ENCODE data around the gene THAP5. TPM values are rescaled to one million over a fixed set of nuclear protein-coding genes. Genes with fewer than 3 reads are reported as not detected.

Gene THAP5
- total RNA-seq, 1 donor from 2014 or later: 28.2 TPM

- no peaks in the 10 kb centered on the region for H3K4me1 Mint-ChIP-seq
- TF ChIP-seq, protein P1, sequence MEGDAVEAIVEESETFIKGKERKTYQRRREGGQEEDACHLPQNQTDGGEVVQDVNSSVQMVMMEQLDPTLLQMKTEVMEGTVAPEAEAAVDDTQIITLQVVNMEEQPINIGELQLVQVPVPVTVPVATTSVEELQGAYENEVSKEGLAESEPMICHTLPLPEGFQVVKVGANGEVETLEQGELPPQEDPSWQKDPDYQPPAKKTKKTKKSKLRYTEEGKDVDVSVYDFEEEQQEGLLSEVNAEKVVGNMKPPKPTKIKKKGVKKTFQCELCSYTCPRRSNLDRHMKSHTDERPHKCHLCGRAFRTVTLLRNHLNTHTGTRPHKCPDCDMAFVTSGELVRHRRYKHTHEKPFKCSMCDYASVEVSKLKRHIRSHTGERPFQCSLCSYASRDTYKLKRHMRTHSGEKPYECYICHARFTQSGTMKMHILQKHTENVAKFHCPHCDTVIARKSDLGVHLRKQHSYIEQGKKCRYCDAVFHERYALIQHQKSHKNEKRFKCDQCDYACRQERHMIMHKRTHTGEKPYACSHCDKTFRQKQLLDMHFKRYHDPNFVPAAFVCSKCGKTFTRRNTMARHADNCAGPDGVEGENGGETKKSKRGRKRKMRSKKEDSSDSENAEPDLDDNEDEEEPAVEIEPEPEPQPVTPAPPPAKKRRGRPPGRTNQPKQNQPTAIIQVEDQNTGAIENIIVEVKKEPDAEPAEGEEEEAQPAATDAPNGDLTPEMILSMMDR (conservative IDR thresholded peaks at IDR 0.05): no peak
- H3K4me3 Mint-ChIP-seq: no peak overlapping the region
- no peak for DNase-seq (ENCODE audit: low read depth, low spot score)
- H3K27me3 Mint-ChIP-seq (ENCODE audit: low read depth): no peaks in the 10 kb centered on the region
- peaks cover 2% of the 10 kb centered on the region for H3K9me3 Mint-ChIP-seq
- H3K27ac Mint-ChIP-seq (ENCODE audit: unreplicated experiment): no peak overlapping the region
- peaks cover 4% of the 10 kb centered on the region for H3K36me3 Mint-ChIP-seq (ENCODE audit: low read depth)
Measured at GRCh38 chr7:108537229-108537628, 32.3 kb downstream of the THAP5 start.

GRCh38 chr7:108535744-108536143 is 33.8 kb downstream of the THAP5 start:
- peaks cover 2% of the 10 kb centered on the region for H3K9me3 Mint-ChIP-seq
- no peak overlapping the region for H3K4me3 Mint-ChIP-seq
- H3K27ac Mint-ChIP-seq (ENCODE audit: unreplicated experiment): no peak overlapping the region
- DNase-seq (ENCODE audit: low read depth, low spot score): no peak
- H3K4me1 Mint-ChIP-seq: no peaks in the 10 kb centered on the region
- H3K36me3 Mint-ChIP-seq (ENCODE audit: low read depth): peaks cover 4% of the 10 kb centered on the region
- H3K27me3 Mint-ChIP-seq (ENCODE audit: low read depth): no peaks in the 10 kb centered on the region
- TF ChIP-seq, protein P1 (conservative IDR thresholded peaks at IDR 0.05): no peak

- Mint-ChIP-seq H3K4me3 (no peak overlapping the region), H3K27ac (ENCODE audit: unreplicated experiment) (no peak overlapping the region), H3K36me3 (ENCODE audit: low read depth) (peaks cover 4% of the 10 kb centered on the region), H3K27me3 (ENCODE audit: low read depth) (no peaks in the 10 kb centered on the region), H3K9me3 (peaks cover 2% of the 10 kb centered on the region), H3K4me1 (no peaks in the 10 kb centered on the region)
- TF ChIP-seq, protein P1 (conservative IDR thresholded peaks at IDR 0.05): no peak
- DNase-seq (ENCODE audit: low read depth, low spot score): no peak
Measured at GRCh38 chr7:108535257-108535656, 34.2 kb downstream of the THAP5 start.

GRCh38 chr7:108533712-108534111 is 35.8 kb downstream of the THAP5 start:
- no peak overlapping the region for H3K4me3 Mint-ChIP-seq

GRCh38 chr7:108529341-108529740 is 40.2 kb downstream of the THAP5 start:
- no peaks in the 10 kb centered on the region for H3K27me3 Mint-ChIP-seq (ENCODE audit: low read depth)
- peaks cover 16% of the 10 kb centered on the region for H3K4me1 Mint-ChIP-seq
- DNase-seq (ENCODE audit: low read depth, low spot score): no peak
- no peaks in the 10 kb centered on the region for H3K36me3 Mint-ChIP-seq (ENCODE audit: low read depth)
- no peak overlapping the region for H3K27ac Mint-ChIP-seq (ENCODE audit: unreplicated experiment)
- H3K4me3 Mint-ChIP-seq: no peak overlapping the region
- TF ChIP-seq, protein P1 (conservative IDR thresholded peaks at IDR 0.05): no peak
- H3K9me3 Mint-ChIP-seq: no peaks in the 10 kb centered on the region

More at GRCh38 chr7:108533712-108534111, 35.8 kb downstream of the THAP5 start:
- H3K9me3 Mint-ChIP-seq: no peaks in the 10 kb centered on the region
- H3K4me1 Mint-ChIP-seq: peaks cover 4% of the 10 kb centered on the region
- no peak overlapping the region for H3K27ac Mint-ChIP-seq (ENCODE audit: unreplicated experiment)
- H3K27me3 Mint-ChIP-seq (ENCODE audit: low read depth): no peaks in the 10 kb centered on the region
- no peak for DNase-seq (ENCODE audit: low read depth, low spot score)
- TF ChIP-seq, protein P1 (conservative IDR thresholded peaks at IDR 0.05): no peak
- H3K36me3 Mint-ChIP-seq (ENCODE audit: low read depth): no peaks in the 10 kb centered on the region
